GM19239 (cell line): Measurements from ENCODE around the gene UVSSA.
"Not testable (repeated sequence)": the region's sequence is repeated elsewhere in the genome, so short reads cannot be mapped to it uniquely, and the experiment has no call there.

Experiments used
- DNase-seq: peaks from one replicate; pipeline ENCODE4 v3.0.0; 2011; ENCODE audit warnings: low spot score; ENCODE audit not compliant: insufficient read length
- FAIRE-seq: peaks from 2 replicates; lab custom pipeline; 2011; peaks lifted over from hg19 to GRCh38; lab: Jason Lieb, UNC

The UVSSA gene

DNA sequence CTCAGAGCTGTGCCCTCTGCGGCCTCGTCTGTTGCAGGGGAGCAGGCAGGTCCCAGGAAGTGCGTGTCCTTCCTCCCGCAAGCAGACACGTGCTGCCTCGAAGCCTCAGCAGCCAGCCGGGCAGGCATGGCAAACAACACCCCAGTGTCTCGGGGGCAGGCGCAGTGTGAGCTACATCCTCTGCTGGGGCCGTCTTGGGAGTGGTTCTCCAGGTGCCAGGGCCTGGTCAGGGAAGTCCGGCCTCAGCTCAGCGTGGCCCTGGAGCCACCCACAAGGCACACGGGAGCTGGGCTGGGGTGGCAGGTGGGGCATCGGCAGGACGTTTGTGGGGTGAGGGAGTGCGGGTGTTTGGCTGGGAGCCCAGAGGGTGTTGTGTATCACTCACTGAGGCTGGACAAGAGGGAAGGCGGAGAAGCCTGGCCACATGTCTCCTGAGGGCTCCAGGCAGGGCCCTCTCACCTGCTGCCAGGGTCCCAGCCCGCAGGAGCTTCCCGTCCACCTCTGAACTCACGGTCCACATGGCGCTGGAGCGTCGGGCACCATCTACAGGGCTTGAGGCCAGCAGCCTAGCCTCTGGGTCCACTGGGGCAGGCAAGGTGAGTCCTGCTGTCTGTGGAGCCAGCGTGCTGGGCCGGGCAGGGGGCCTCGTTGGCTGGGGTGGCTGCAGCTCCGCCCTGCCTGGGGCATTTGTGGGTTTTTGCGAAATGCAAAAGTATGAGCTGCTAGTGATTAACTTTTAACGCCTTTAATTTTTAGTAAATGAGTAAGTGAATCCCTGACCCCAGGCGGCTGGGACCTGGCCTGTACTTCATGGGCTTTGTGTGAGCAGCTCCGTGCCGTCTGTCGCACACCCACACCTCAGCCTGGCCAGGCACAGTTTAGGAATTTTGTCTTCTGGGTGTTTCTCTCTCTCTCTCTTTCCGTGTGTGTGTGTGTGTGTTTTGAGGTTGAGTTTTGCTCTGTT lies 17.3 kb upstream of the UVSSA start:
- FAIRE-seq (no peak), DNase-seq (no peak)

DNA sequence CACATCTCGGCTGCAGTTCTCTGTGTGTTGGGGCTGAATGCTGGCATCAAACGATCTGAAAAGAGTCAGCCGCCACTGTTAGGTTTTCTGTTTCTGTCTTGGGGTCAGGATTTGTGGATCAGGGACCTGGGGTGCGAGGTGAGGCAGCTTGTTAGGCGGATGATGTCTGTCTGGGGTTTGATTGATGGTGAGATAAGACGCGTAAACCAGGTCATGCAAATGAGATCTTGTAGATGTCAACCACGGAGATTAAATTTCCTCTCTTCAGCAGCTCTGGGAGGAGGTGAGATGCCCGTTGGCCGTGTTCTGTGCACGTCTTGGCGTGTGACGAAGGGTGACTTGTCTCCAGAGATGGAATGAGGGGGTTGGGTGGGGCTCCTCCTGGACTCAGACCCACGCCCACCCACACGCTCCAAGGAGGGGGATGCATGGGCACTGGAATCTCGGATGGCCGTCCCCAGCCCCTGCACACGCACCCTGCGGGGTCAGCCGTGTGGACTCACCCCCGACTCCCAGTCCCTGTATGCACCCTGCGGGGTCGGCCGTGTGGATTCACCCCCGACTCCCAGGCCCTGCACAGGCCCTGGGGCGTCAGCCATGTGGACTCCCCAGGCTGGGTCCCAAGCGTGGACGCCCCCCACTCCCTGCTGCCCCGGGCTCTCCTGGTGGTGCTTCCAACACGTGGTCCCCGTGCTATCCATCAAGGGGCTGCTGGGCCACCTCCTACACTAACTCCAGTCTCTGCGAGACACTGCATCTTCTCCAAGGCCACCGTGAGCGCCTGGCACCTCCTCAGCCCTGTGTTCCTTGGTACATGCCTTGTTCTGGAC lies 16.0 kb upstream of the UVSSA start:
- DNase-seq: no peak
- FAIRE-seq: no peak

DNA sequence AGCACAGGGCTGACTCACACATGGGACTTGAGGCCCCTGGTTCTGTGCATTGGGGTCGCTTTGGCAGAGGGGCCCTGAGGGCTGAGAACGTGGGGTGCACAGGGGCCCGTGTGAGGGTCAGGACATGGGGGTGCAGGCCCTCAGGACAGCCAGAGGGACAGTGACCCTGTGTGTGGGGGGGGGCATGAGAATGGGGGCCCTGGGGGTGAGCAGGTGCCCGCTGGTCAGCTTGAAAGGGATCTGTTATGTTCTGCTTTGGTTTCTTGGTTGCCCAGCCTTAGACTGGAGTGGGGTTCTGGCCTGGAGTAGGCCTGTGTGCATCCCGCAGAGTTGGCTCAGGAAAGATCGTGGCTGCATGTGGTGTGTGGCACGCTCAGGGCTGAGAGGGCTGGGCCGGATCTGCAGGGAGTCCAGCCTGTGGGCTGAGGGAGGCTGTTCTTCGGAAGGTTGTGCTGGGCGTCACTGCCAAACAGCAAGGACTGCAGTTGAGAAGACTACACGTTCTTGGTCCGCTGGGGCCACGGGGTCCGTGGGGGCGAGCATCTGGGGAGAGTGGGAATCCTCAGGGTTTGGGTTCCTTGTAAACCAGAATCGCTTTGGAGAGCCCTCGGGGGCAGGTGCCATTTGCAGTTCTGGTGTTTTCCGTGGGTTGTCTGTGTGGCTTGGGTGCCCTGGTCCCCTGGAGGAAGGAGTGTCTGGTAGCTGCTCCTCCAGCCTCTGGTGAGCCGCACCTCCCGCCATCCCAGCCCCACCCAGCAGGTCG lies 15.2 kb upstream of the UVSSA start:
- FAIRE-seq (no peak), DNase-seq (no peak)

DNA sequence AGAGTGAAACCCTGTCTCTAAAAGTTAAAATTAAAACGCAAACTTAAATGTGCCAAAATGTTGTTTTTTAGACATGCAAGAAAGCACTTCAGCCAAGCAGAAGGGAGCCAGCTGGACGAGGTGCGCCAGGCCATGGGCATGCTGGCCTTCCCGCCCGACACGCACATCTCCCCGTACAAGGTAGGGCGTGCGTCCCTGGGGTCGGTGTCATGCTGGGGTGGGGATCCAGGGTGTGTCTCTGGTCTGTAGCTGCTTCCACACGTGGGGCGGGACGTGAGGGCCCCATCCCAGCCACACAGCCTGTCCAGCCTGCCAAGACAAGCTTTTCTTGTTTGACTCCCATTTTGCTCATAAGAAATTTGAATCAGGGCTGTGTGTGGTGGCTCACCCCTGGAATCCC lies 14.3 kb upstream of the UVSSA start:
- FAIRE-seq (no peak), DNase-seq (no peak)

DNA sequence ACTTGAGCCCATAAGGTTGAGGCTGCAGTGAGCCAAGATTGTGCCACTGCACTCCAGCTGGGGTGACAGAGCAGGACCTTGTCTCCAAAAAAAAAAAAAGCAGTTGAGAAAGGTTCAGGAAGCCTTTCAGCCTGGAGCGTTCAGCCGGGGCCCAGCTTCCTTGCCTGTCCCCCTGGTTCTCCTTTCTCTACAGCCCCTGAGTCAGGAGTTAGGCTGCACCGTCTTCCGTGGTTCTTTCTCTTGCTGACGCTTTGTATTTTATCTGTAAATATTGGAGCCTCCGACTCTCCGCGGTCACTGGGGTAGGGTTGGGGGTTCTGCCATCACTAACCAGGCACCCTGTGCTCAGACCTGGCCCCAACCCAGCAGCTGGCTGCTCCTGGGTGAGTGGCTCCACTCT lies 13.8 kb upstream of the UVSSA start:
- no peak for DNase-seq
- FAIRE-seq: no peak

DNA sequence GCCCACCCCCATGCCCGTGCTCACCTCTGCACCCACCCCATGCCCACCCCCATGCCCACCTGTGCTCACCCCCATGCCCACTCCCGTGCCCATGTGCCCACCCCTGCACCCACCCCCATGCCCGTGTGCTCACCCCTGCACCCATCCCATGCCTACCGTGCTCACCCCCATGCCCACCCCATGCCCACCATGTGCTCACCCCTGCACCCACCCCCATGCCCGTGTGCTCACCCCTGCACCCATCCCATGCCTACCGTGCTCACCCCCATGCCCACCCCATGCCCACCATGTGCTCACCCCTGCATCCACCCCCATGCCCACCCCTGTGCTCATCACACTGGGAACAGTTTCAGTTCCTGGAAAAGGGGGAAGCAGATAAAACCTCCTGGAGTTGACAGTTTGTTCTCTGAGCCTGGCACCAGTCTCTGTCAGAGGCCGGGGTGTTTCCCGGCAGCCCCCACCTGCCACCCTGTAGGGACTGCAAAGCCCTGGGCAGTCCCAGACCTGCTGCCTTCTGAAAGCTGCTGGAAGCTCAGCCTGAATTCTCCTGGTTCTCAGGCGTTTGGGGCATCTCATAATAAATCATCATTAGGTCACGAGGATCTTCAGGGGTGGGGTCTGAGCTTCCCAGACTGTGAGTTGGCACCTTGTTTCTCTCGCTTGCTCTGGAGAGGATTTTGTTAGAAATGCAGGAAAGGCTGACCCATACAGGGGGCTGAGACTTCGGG lies 13.0 kb upstream of the UVSSA start:
- FAIRE-seq, DNase-seq: not testable (repeated sequence)

DNA sequence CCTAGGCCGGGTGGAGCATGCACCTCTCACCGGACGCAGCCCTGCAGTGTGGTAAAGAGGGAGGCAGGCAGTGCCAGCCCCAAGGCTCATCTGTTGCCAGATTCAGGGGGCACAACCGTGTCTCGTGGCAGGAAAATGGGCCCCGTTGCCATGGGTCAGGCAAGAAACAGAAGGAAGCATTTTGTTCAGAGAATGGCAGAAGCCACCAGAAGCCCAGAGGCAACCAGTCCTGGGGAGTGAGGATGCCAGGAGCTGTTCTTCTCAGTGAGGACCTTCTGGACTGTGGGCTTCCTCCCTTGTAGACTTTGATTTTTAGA lies 12.5 kb upstream of the UVSSA start:
- FAIRE-seq (no peak), DNase-seq (no peak)

DNA sequence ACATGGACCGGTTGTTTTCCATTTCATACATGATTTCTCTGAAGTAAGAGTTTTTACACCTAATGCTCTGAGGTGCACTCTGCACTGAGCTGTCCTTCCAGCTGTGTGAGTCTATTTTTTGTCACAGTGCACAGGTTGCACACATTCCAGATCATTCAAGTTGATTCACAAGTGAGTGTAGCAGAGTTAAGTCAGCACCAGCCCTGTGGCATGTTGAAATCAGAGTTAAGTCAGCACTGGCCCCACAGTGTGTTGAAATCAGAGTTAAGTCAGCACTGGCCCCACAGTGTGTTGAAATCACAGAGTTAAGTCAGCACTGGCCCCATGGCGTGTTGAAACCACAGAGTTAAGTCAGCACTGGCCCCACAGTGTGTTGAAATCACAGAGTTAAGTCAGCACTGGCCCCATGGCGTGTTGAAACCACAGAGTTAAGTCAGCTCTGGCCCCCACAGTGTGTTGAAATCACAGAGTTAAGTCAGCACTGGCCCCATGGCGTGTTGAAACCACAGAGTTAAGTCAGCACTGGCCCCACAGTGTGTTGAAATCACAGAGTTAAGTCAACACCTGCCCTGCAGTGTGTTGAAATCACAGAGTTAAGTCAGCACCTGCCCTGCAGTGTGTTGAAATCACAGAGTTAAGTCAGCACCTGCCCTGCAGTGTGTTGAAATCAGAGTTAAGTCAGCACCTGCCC lies 11.7 kb upstream of the UVSSA start:
- not testable (repeated sequence) for DNase-seq, FAIRE-seq

DNA sequence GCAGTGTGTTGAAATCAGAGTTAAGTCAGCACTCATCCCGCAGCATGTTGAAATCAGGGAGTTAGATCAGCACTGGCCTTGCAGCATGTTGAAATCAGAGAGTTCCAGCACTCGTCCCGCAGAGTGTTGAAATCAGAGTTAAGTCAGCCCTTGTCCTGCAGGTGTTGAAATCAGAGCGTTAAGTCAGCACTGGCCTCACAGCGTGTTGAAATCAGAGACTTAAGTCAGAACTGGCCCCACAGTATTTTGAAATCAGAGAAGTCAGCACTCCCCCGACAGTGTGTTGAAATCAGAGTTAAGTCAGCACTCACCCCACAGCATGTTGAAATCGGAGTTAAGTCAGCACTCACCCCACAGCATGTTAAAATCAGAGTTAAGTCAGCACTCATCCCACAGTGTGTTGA lies 10.9 kb upstream of the UVSSA start:
- DNase-seq (no peak), FAIRE-seq (no peak)

DNA sequence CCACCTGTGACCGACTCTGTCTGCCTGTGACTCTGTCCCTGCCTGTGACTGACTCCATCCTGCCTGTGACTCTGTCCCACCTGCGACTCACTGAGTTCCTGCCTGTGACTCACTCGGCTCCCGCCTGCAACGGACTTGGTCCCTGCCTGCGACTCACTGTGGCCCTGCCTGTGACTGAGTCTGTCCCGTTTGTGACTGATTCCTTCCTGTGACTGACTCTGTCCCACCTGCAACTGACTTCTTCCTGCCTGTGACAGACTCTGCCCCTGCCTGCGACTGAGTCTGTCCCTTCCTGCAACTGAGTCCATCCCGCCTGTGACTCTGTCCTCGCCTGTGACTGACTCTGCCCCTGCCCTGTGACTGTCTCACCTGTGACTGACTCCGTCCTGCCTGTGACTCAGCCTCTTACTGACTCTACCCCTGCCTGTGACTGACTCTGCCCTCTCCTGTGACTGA lies 9.6 kb upstream of the UVSSA start:
- FAIRE-seq (no peak), DNase-seq (no peak)

DNA sequence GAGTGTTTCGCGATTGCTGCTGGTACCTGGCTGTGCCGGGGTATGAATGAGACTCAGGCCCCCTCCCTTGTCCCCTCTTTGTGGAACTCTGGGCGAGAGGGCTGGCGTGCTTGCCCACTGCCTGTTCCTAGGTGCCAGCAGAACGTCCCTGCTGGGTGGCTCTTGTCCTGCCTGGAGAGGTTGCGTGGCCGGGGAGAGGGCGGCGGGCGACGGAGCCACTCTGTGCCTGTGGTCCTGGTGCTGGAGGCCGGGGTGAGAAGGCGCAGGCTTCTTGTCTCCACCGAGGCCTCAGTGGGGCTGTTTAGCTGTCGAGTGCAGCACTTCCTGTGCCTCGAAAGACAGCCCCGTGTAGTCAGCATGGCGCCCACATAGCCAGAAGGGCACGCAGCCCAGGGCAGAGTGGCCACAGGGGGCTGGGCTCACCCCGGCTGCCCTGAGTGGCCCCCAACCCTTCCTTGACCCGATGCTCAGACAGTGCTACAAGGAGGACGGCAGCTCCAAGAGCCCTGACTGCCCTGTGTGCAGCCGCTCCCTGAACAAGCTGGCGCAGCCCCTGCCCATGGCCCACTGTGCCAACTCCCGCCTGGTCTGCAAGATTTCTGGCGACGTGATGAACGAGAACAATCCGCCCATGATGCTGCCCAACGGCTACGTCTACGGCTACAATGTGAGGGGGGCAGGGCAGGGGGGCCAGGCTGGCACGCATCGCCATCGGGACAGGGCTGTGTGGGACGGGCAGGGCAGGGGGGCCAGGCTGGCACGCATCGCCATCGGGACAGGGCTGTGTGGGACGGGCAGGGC lies 8.9 kb upstream of the UVSSA start:
- FAIRE-seq (no peak), DNase-seq (no peak)

DNA sequence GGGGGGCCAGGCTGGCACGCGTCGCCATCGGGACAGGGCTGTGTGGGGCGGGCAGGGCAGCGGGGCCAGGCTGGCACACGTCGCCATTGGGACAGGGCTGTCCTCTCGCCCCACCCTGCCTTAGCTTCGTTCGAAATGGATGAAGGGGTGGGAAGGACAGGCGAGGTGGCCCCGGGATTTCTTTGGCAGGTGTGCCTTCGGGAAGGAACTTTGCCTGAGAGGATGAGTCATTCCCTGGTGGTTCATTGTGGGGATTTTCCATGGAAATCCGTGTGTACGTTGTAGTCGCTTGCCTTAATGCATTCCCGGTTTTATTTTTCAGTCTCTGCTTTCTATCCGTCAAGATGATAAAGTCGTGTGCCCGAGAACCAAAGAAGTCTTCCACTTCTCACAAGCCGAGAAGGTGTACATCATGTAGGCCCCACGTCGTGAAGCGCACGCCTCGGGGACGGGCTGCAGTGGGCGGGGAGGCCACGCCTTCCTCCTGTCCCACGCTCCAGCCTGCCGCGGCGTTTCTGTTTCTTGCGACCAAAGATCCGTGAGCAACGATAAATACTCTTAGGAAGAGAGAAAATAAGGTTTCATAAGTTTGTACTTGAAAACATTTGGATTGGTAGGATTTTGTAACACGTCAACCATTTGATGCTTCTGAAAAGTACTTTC lies 8.1 kb upstream of the UVSSA start:
- FAIRE-seq: no peak
- no peak for DNase-seq

DNA sequence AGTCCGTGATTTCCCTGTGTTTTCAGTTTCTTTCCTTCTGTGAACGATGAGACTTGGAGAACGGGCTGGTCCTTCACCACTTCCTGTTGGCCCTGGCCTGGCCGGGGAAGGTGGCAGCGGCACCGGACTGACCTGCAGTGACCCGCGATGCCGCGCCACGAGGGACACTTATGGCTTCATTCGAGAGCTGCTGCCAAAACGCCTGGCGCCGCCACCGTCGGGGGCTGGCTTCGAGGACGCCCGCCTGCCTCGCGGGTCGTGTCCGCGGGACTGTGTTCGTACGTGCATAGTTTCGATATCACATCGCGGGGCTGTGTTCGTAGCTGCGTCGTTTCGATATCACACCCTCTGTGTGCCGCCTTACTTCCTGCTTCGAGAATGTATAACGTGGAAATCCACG lies 7.5 kb upstream of the UVSSA start:
- FAIRE-seq (no peak), DNase-seq (no peak)

DNA sequence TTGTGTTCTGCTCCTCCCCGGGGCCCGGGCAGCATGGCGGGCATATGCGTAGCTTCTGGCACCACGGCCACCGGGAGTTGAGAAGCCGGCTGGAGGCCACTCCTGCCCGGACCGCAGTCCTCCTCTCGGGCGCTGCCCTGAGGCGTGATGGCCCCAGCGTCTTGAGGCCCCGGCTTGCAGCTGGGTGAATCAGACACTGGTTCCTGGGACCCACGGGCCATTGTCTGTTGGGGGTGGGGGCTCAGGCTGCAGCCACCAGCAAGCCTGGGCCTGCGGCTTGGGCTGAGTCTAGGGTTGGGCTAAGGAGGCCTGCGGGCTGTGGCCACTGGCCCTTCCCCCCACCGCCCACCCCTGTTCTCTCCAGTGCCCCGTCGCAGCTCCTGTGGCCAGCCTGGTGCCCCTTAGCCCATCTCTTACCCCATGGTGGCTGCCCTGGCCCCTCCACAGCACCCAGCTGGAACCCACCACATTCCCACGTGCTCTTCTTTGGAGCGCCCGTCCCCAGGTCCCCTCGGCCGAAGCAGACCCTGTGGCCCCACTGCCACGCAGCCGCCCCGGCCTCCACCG lies 6.7 kb upstream of the UVSSA start:
- no peak for FAIRE-seq
- DNase-seq: no peak

DNA sequence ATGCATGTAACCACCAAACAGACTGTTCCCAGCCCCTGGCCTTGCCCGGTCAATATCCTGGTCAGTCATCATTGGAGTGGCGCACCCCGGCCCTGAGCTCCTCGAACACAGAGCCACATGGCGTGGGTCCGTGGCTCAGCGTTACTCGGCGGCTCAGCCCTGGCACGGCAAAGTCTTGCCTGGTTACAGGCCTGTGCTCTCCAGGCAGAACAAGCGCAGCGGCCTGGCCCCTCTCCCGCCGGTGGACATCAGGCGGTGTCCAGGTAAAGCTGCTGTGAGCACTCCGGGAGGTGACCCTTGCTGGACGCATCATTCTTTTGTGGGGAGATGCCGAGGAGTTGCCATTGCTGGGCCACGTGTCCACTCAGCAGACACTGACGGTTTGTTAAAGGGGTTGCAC lies 6.1 kb upstream of the UVSSA start:
- DNase-seq: no peak
- no peak for FAIRE-seq

DNA sequence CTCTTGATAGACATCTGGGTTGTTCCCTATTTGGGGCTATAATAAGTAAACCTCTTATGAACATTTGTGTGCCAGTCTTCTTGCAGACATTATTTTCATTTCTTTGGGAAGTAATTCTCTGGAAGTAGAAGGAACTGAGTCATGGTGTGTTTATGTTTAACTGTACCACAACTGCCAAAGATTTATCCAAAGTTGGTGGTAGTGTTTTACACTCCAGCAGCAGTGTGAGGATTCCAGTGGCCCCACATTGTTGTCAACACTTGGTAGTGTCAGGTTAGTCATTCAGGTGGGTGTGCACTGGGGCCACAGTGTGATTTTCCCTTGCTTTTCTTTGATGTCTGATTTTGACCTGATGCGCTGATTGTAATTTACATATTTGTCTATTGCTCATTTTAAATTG lies 5.0 kb upstream of the UVSSA start:
- DNase-seq (no peak), FAIRE-seq (no peak)

DNA sequence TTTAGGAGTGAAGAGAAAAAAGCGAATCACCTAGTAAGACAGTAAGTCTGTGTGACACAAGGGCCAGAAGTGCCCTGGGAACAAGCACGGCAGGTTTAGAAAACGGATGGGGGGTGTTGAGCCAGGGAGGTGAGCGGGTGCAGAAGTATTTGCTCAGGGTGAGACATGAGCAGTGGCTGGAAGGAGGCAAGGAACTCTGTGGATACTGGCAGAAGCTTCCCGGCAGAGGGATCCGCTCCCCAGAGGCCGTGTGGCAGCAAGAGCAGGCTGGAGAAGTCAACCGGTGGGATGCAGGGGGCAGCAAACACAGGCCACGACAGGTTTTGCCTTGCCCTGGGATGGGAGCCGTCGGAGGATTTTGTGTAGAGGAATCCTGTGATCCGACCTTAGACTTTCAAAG lies 2.3 kb upstream of the UVSSA start:
- FAIRE-seq: no peak
- DNase-seq: no peak
